HCT116 (cell line): Measurements from ENCODE around the gene BICDL2. TPM values are rescaled to one million over a fixed set of nuclear protein-coding genes. Genes with fewer than 3 reads are reported as not detected.

Experiments
- ATAC-seq: fragments of 200-7000 bp; cut with Tn5 transposase; 2 replicates; pipeline ENCODE4 v1.9.1; 2020; ENCODE audit warnings: mild to moderate bottlenecking, moderate library complexity
- BruUV-seq: library from RNA; stranded (reverse); fragments of 400-500 nt; replicated peaks from 2 replicates; lab custom pipeline; 2021; lab: Mats Ljungman, UMichigan
- CTCF ChIA-PET: fragments of 300-600 bp; sonication (Branson Sonifier 250); formaldehyde crosslinking; loops from one replicate; lab custom pipeline; 2021; ENCODE audit warnings: antibody characterized with exemption; lab: Charles Lee
- POLR2A ChIA-PET: fragments of 300-600, 350-600 bp; sonication (Branson Sonifier 250); formaldehyde crosslinking; loops from one replicate; lab custom pipeline; 2021; ENCODE audit warnings: antibody characterized with exemption; lab: Charles Lee
- RAD21 ChIA-PET, 2 experiments: fragments of 300-600 bp; sonication (Branson Sonifier 250); formaldehyde crosslinking; loops; one replicate each; lab custom pipeline; 2023; ENCODE audit warnings: low total read pairs in 2 of 2; ENCODE audit not compliant: uncharacterized antibody in 2 of 2, unreplicated experiment in 2 of 2, low non-redundant PET in 1 of 2; lab: Charles Lee
- DNase-seq: peaks from one replicate; pipeline ENCODE4 v3.0.0-alpha.2; 2010; ENCODE audit warnings: low read depth, low spot score
- H2AFZ ChIP-seq: fragments of 200-600 bp; shearing (Covaris generic), sonication (generic); 2 replicates; pipeline ENCODE4 v1.6.1; 2017; ENCODE audit warnings: low read depth, mixed run types, mixed read lengths, antibody characterized with exemption, low read length; ENCODE audit not compliant: poor library complexity, severe bottlenecking
- H3K27ac ChIP-seq: 2 replicates; pipeline ENCODE4 v1.5.1; 2012; ENCODE audit warnings: low read depth, low read length
- H3K27me3 ChIP-seq: fragments of 200-600 bp; sonication (generic); 2 replicates; pipeline ENCODE4 v1.6.1; 2016; ENCODE audit warnings: mixed run types, low read length, mixed read lengths; ENCODE audit not compliant: insufficient read depth
- H3K36me3 ChIP-seq, 2 experiments: fragments of 200-500 bp in 1 of 2; fragments of 200-600 bp in 1 of 2; sonication (Bioruptor generic) in 1 of 2; sonication (generic) in 1 of 2; 2 replicates each; pipeline versions ENCODE4 v1.5.1 to v1.6.1; 2014 to 2016; ENCODE audit warnings: low read length in 2 of 2, inconsistent platforms in 1 of 2, mixed read lengths in 1 of 2, mixed run types in 1 of 2; ENCODE audit not compliant: insufficient read depth in 2 of 2, control insufficient read depth in 1 of 2
- H3K4me1 ChIP-seq, 2 experiments: fragments of 200-600 bp in 1 of 2; sonication (generic) in 1 of 2; 2 replicates each; pipeline versions ENCODE4 v1.5.1 to v1.6.1; 2012 to 2017; ENCODE audit warnings: low read length in 2 of 2, inconsistent platforms in 1 of 2, mild to moderate bottlenecking in 1 of 2, mixed read lengths in 1 of 2, mixed run types in 1 of 2, moderate library complexity in 1 of 2; ENCODE audit not compliant: insufficient read depth in 2 of 2, control insufficient read depth in 1 of 2
- H3K4me2 ChIP-seq: fragments of 200-600 bp; sonication (generic); 2 replicates; pipeline ENCODE4 v1.6.1; 2017; ENCODE audit warnings: mixed run types, low read length, mixed read lengths
- H3K4me3 ChIP-seq, 2 experiments: fragments of 200-600 bp in 1 of 2; sonication (generic) in 1 of 2; replicated peaks in 1 of 2; 2 replicates each; pipeline ENCODE4 v1.5.1; 2011 to 2016; ENCODE audit warnings: low read length in 2 of 2, control low read depth in 1 of 2, low read depth in 1 of 2, mild to moderate bottlenecking in 1 of 2, mixed read lengths in 1 of 2, mixed run types in 1 of 2
- H3K79me2 ChIP-seq: fragments of 200-600 bp; sonication (generic); 2 replicates; pipeline ENCODE4 v1.6.1; 2017; ENCODE audit warnings: mild to moderate bottlenecking, mixed run types, low read length, moderate library complexity, mixed read lengths; ENCODE audit not compliant: insufficient read depth
- H3K9ac ChIP-seq: fragments of 200-600 bp; sonication (generic); 2 replicates; pipeline ENCODE4 v1.6.1; 2016; ENCODE audit warnings: low read length, mixed read lengths
- H3K9me2 ChIP-seq: fragments of 200-600 bp; sonication (generic), shearing (Covaris generic); 2 replicates; pipeline ENCODE4 v1.6.1; 2017; ENCODE audit warnings: mixed run types, mild to moderate bottlenecking, moderate library complexity; ENCODE audit not compliant: insufficient read depth
- H3K9me3 ChIP-seq, 2 experiments: fragments of 200-500 bp in 1 of 2; fragments of 200-600 bp in 1 of 2; sonication (Bioruptor generic) in 1 of 2; sonication (generic) in 1 of 2; 2 replicates each; pipeline ENCODE4 v1.6.1; 2014 to 2017; ENCODE audit warnings: low read length in 2 of 2, mixed read lengths in 2 of 2, inconsistent platforms in 1 of 2, low read depth in 1 of 2, mild to moderate bottlenecking in 1 of 2, mixed run types in 1 of 2, moderate library complexity in 1 of 2; ENCODE audit not compliant: control insufficient read depth in 1 of 2, insufficient read depth in 1 of 2
- H4K20me1 ChIP-seq: fragments of 200-600 bp; sonication (generic), shearing (Covaris generic); 2 replicates; pipeline ENCODE4 v1.6.1; 2017; ENCODE audit warnings: mixed run types, mild to moderate bottlenecking, moderate library complexity; ENCODE audit not compliant: insufficient read depth
- ATF3 ChIP-seq: IDR thresholded peaks from 2 replicates; pipeline ENCODE4 v1.6.1; 2012
- CBX3 ChIP-seq: IDR thresholded peaks from 2 replicates; pipeline ENCODE4 v1.6.1; 2012; ENCODE audit warnings: low read depth
- EZH2 ChIP-seq: fragments of 200-600 bp; sonication (generic); IDR thresholded peaks from 2 replicates; pipeline ENCODE4 v1.6.1; 2017; ENCODE audit warnings: antibody characterized with exemption, mixed run types
- JUND ChIP-seq: IDR thresholded peaks from 2 replicates; pipeline ENCODE4 v1.6.1; 2012
- MAX ChIP-seq: IDR thresholded peaks from 2 replicates; pipeline ENCODE4 v1.6.1; 2012
- POLR2AphosphoS5 ChIP-seq: IDR thresholded peaks from 2 replicates; pipeline ENCODE4 v1.6.1; 2011; ENCODE audit warnings: mild to moderate bottlenecking, low read depth, low read length, moderate library complexity
- RAD21 ChIP-seq: IDR thresholded peaks from 2 replicates; pipeline ENCODE4 v1.6.1; 2012; ENCODE audit warnings: low read depth, mild to moderate bottlenecking
- SIN3A ChIP-seq: IDR thresholded peaks from 2 replicates; pipeline ENCODE4 v1.6.1; 2012; ENCODE audit warnings: low read depth
- SP1 ChIP-seq: IDR thresholded peaks from 2 replicates; pipeline ENCODE4 v1.6.1; 2012; ENCODE audit warnings: low read depth
- SRF ChIP-seq: IDR thresholded peaks from 2 replicates; pipeline ENCODE4 v1.6.1; 2012; ENCODE audit warnings: low read depth
- YY1 ChIP-seq: IDR thresholded peaks from 2 replicates; pipeline ENCODE4 v1.6.1; 2011; ENCODE audit warnings: low read length, low read depth, moderate library complexity, mild to moderate bottlenecking; ENCODE audit not compliant: insufficient replicate concordance; ENCODE audit errors: extremely low read depth
- ZBTB33 ChIP-seq: IDR thresholded peaks from 2 replicates; pipeline ENCODE4 v1.6.1; 2011; ENCODE audit warnings: mild to moderate bottlenecking, low read length, moderate library complexity; ENCODE audit not compliant: insufficient replicate concordance; ENCODE audit errors: extremely low read depth
- ZFX ChIP-seq: fragments of 450-650 bp; IDR thresholded peaks from 2 replicates; pipeline ENCODE4 v1.6.1; 2017
- intact Hi-C: fragments of 100-400 bp; cut with micrococcal nuclease; formaldehyde crosslinking; loops from 2 replicates; pipeline ENCODE4 v1.10.0; 2022
- total RNA-seq: library from RNA; stranded (reverse); gene quantifications from one replicate; pipeline ENCODE4 v1.2.1, GENCODE V29; 2021; ENCODE audit not compliant: unreplicated experiment
- TF ChIP-seq, protein P1 (sequence below): IDR thresholded peaks from 2 replicates; pipeline ENCODE4 v1.6.1; 2012; ENCODE audit warnings: low read depth
- TF ChIP-seq, protein P2 (sequence below), 3 experiments: fragments of 200-600 bp in 1 of 3; sonication (generic) in 1 of 3; IDR thresholded peaks in 2 of 3; conservative IDR thresholded peaks in 1 of 3; 2 replicates each; pipeline ENCODE4 v1.5.1; 2012 to 2017; ENCODE audit warnings: low read depth in 2 of 3, low read length in 2 of 3, antibody characterized with exemption in 1 of 3, borderline replicate concordance in 1 of 3, control low read depth in 1 of 3, mild to moderate bottlenecking in 1 of 3, mixed read lengths in 1 of 3, mixed run types in 1 of 3, moderate library complexity in 1 of 3; ENCODE audit not compliant: insufficient read depth in 1 of 3

BICDL2 gene
- total RNA-seq, 1 experiment from 2014 or later: 21.3 TPM

DNA sequence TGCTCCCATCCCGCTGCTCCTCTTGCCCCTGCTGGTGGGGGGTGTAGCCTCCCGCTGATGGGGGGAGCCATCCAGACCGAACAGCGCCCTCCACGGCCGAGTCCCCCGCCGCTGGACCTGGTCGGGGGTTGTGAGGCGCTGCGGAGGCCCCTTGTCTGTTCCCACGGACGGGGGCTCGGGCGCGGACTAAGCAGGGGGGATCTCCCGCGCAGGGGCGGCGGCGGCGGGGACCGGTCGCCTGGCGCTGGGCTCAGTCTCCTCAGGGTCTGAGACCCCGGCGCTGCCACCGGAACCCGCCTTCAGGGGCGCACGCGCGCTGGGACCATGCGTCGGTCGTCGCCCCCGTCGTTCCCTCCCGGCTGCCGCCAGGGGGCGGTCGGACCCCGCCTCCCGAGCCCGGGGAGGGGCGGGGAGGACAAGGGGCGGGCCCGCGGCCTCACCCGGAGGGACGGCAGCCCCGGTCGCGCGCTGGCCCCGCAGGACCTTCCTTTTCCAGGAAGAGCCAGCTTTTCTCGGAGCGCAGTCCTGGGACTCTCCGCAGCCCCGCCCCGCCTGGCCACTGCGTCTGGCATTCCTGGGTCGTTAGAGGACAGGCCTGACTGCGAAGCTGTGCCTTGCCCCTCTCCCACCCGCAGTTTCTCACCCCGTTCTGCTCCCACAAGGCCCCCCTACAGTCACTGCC lies 22.4 kb upstream of the BICDL2 start:
- DNase-seq (peak; percentile 60), ATAC-seq (peak; percentile 86)
- H4K20me1 ChIP-seq: no peaks in the 10 kb centered on the region
- no peaks in the 10 kb centered on the region for H3K9me3 ChIP-seq
- intact Hi-C loops: loop anchor here (2.0 to 10.0 kb wide), 2 partner anchors 70 to 116 kb away; no protein-coding TSS in a partner anchor
- H3K4me2 ChIP-seq: peak overlapping the region; percentile 95
- peak overlapping the region; percentile 95 for H3K9ac ChIP-seq
- POLR2A ChIA-PET: interaction anchor here (0.6 to 1.7 kb wide), 4 partner anchors 11 to 70 kb away, joined by 4 to 6 read pairs (median 5); partner anchors contain the start of gene TNFRSF12A
- H3K27ac ChIP-seq: peak overlapping the region; percentile 84
- no peaks in the 10 kb centered on the region for H3K9me2 ChIP-seq
- peaks cover 0 to 22% of the 10 kb centered on the region in 2 experiments; a peak in 3 of 4 replicates for H3K4me1 ChIP-seq
- RAD21 ChIA-PET: interaction anchor here in 1 of 2 experiments (1.0 kb wide), 1 partner anchor 28 kb away, joined by 5 read pairs; no protein-coding TSS in a partner anchor
- BruUV-seq: no TSS peak
- H3K36me3 ChIP-seq: no peaks in the 10 kb centered on the region
- H2AFZ ChIP-seq: no peak overlapping the region
- H3K4me3 ChIP-seq: peak overlapping the region; percentile 81 to 87
- H3K27me3 ChIP-seq: no peaks in the 10 kb centered on the region
- TF ChIP-seq RAD21: peak; percentile 89
- TF ChIP-seq, protein P1, sequence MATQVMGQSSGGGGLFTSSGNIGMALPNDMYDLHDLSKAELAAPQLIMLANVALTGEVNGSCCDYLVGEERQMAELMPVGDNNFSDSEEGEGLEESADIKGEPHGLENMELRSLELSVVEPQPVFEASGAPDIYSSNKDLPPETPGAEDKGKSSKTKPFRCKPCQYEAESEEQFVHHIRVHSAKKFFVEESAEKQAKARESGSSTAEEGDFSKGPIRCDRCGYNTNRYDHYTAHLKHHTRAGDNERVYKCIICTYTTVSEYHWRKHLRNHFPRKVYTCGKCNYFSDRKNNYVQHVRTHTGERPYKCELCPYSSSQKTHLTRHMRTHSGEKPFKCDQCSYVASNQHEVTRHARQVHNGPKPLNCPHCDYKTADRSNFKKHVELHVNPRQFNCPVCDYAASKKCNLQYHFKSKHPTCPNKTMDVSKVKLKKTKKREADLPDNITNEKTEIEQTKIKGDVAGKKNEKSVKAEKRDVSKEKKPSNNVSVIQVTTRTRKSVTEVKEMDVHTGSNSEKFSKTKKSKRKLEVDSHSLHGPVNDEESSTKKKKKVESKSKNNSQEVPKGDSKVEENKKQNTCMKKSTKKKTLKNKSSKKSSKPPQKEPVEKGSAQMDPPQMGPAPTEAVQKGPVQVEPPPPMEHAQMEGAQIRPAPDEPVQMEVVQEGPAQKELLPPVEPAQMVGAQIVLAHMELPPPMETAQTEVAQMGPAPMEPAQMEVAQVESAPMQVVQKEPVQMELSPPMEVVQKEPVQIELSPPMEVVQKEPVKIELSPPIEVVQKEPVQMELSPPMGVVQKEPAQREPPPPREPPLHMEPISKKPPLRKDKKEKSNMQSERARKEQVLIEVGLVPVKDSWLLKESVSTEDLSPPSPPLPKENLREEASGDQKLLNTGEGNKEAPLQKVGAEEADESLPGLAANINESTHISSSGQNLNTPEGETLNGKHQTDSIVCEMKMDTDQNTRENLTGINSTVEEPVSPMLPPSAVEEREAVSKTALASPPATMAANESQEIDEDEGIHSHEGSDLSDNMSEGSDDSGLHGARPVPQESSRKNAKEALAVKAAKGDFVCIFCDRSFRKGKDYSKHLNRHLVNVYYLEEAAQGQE: no peak
- TF ChIP-seq ZFX: 0 out of 2 replicates have a peak, but pooled peaks have one; percentile 34
- TF ChIP-seq CBX3: no peak; the same call in 1 of the 2 replicates
- TF ChIP-seq SIN3A: peak; percentile 40; the same call in 1 of the 2 replicates
- TF ChIP-seq, protein P2, sequence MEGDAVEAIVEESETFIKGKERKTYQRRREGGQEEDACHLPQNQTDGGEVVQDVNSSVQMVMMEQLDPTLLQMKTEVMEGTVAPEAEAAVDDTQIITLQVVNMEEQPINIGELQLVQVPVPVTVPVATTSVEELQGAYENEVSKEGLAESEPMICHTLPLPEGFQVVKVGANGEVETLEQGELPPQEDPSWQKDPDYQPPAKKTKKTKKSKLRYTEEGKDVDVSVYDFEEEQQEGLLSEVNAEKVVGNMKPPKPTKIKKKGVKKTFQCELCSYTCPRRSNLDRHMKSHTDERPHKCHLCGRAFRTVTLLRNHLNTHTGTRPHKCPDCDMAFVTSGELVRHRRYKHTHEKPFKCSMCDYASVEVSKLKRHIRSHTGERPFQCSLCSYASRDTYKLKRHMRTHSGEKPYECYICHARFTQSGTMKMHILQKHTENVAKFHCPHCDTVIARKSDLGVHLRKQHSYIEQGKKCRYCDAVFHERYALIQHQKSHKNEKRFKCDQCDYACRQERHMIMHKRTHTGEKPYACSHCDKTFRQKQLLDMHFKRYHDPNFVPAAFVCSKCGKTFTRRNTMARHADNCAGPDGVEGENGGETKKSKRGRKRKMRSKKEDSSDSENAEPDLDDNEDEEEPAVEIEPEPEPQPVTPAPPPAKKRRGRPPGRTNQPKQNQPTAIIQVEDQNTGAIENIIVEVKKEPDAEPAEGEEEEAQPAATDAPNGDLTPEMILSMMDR (IDR thresholded peaks at IDR 0.05 in 2 of 3, conservative IDR thresholded peaks at IDR 0.05 in 1 of 3; ENCODE audit: borderline replicate concordance in 1 of 3, insufficient read depth in 1 of 3, low read depth in 2 of 3, low read length in 2 of 3): peak; percentile 58 to 94 (median 66)
- TF ChIP-seq MAX: peak; percentile 76
- no peak for TF ChIP-seq SP1
- peak; percentile 77 for TF ChIP-seq POLR2AphosphoS5
- TF ChIP-seq EZH2: no peak
- no peak for TF ChIP-seq ATF3
- peak; percentile 18 for TF ChIP-seq ZBTB33
- no peak for TF ChIP-seq JUND
- no peak for TF ChIP-seq SRF
- peak; percentile 57 for TF ChIP-seq YY1
- CTCF ChIA-PET: interaction anchor here (0.6 to 2.5 kb wide), 12 partner anchors 10 to 113 kb away, joined by 3 to 16 read pairs (median 5); no protein-coding TSS in a partner anchor
- H3K79me2 ChIP-seq: no peaks in the 10 kb centered on the region
